Activated CD4-positive, alpha-beta memory T cell treated with anti-CD3 and anti-CD28 coated beads, Interleukin-2, amount 10 ng/mL, durations not matched to agents 7 days and 5 days (primary cell): Measurements from ENCODE around the gene SHB. TPM values are rescaled to one million over a fixed set of nuclear protein-coding genes. Genes with fewer than 3 reads are reported as not detected.

Experiments used
- CTCF ChIA-PET: fragments of 350-600 bp; sonication (Branson Sonifier 250); formaldehyde crosslinking; loops from one replicate; lab custom pipeline; 2021; ENCODE audit warnings: antibody characterized with exemption, inconsistent platforms; lab: Charles Lee
- POLR2A ChIA-PET: fragments of 350-600 bp; sonication (Branson Sonifier 250); formaldehyde crosslinking; loops from one replicate; lab custom pipeline; 2021; ENCODE audit warnings: antibody characterized with exemption; lab: Charles Lee
- DNase-seq: peaks from one replicate; pipeline ENCODE4 v3.0.0-alpha.2; 2020
- H3K27ac Mint-ChIP-seq: one replicate; pipeline ENCODE4 v1.8.0; 2021; ENCODE audit warnings: mild to moderate bottlenecking, mixed read lengths
- H3K27me3 Mint-ChIP-seq: one replicate; pipeline ENCODE4 v1.8.0; 2021; ENCODE audit warnings: mixed read lengths
- H3K36me3 Mint-ChIP-seq: one replicate; pipeline ENCODE4 v1.8.0; 2021; ENCODE audit warnings: low read depth, mixed read lengths
- H3K4me1 Mint-ChIP-seq: one replicate; pipeline ENCODE4 v1.8.0; 2021; ENCODE audit warnings: mixed read lengths
- H3K4me3 Mint-ChIP-seq: one replicate; pipeline ENCODE4 v1.8.0; 2021; ENCODE audit warnings: mild to moderate bottlenecking, mixed read lengths
- H3K9me3 Mint-ChIP-seq: one replicate; pipeline ENCODE4 v1.8.0; 2021; ENCODE audit warnings: mixed read lengths
- total RNA-seq, 2 experiments: library from RNA; stranded (reverse); gene quantifications; one replicate each; pipeline ENCODE4 v1.2.3, GENCODE V29; 2021

Gene SHB
- total RNA-seq, 2 experiments from 2014 or later = 0.93 to 1.0 TPM

DNA sequence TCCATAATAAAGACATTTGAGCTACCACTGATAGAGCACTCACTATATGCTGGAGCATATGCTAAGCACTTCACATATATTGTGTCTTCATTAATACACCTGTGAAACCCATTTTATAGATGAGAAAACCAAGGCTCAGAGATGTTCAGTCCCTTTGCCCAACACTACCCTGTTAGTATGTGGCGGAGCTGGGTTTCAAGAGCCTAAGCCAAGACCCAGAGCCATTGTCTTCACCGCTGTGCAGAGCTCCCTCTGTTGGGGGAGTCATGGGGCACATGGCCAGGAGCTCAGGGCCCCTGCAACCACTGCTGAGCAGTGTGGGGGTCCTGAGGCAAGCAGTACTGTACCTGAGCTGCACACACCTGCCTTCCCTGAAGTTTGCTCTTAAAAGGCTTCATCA, 127.8 kb downstream of the SHB start:
- ChIA-PET CTCF (interaction anchor here (1.3 kb wide), 2 partner anchors 27 to 28 kb away, joined by 3 to 8 read pairs; no protein-coding TSS in a partner anchor), POLR2A (no interaction called here)
- Mint-ChIP-seq H3K4me1 (no peaks in the 10 kb centered on the region), H3K27ac (no peak overlapping the region), H3K9me3 (no peaks in the 10 kb centered on the region), H3K4me3 (no peak overlapping the region), H3K36me3 (no peaks in the 10 kb centered on the region), H3K27me3 (no peaks in the 10 kb centered on the region)
- DNase-seq = no peak

DNA sequence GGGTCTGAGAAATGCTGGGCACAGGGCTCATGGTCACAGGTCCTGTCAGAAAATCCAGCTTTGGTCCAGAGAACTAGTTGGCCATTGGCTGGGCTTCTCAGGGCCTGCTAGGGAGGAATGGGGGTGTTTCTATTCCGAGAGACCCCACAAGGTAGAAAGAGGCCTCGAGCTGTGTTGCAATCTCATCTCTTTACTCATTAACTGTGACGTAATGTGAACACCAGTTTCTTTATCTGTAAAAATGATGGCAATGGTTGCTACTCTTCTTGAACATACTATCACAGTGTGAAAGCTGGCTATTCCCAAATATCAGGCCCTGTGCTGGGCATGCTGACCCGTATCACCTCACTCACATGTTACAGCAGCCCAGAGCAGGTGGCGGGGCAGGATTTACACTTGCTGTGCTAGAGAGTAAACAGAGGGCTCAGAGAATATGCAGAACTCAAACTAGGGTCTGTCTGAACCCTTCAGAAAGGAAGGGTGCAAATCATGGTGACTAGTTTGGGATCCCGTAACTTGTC, 129.4 kb downstream of the SHB start:
- no peaks in the 10 kb centered on the region for H3K4me1 Mint-ChIP-seq
- H3K27me3 Mint-ChIP-seq = peaks cover 4% of the 10 kb centered on the region
- H3K27ac Mint-ChIP-seq = no peak overlapping the region
- DNase-seq = no peak
- CTCF ChIA-PET = no interaction called here
- POLR2A ChIA-PET = no interaction called here
- H3K4me3 Mint-ChIP-seq = no peak overlapping the region
- no peaks in the 10 kb centered on the region for H3K36me3 Mint-ChIP-seq
- H3K9me3 Mint-ChIP-seq = no peaks in the 10 kb centered on the region

DNA sequence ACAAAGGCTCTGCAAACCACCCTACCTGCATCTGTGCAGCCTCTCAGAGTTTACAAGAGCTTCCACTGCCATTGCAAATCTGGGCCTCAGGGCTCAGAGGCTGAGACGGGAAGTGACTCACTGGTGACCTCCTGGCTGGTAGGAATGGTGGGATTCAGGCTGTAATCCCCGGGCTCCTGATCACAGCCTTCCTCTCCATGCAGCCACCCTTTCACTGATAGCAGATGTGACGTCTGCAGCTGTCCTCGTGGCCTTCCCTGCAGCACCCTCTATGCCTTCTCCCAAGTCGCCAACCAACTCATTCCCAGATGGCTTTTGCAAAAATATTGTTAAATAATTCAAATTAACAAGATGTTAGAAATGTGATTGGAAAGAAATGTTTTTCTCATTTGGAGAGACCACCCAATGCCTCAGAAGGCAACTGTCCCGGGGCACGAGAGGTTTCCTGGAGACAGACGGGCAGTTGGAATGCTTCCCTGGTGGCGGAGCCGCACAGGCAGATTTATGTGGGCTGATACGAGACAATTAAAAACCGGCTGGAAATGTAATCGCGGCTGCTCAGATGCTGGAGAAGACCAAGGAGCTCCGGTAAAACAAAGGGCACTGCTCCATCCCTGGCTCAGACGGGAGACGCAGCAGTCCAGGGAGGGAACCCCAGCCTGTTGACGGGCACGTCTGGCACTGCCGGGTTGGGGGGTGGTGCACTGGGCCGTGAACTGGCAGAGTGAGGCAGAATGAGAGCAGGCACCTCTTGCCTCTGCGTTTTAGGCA, 130.7 kb downstream of the SHB start:
- ChIA-PET POLR2A (no interaction called here), CTCF (no interaction called here)
- Mint-ChIP-seq H3K27me3 (peaks cover 4% of the 10 kb centered on the region), H3K4me1 (no peaks in the 10 kb centered on the region), H3K36me3 (no peaks in the 10 kb centered on the region), H3K9me3 (no peaks in the 10 kb centered on the region), H3K27ac (no peak overlapping the region), H3K4me3 (no peak overlapping the region)
- DNase-seq = no peak

DNA sequence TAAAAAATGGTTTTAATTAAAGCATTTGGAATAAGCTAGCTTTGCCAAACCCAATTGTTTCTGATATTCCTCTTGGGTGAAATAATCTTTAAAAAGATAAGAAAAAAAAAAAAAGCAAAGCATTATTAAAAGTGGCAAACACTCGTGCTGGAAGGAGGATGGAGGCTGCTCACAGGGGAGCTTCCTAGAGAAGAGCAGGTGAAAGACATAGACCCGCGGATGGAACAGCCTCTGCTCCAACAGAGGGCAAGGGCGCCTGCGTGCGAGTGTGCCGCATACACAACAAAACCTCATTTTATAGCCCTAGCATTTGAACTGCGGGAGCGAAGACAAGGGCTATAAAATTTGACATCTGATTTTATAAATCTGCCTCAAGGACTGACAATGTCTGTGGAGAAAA, 131.7 kb downstream of the SHB start:
- POLR2A ChIA-PET = no interaction called here
- Mint-ChIP-seq H3K4me3 (no peak overlapping the region), H3K27me3 (peaks cover 4% of the 10 kb centered on the region), H3K4me1 (no peaks in the 10 kb centered on the region), H3K36me3 (no peaks in the 10 kb centered on the region), H3K27ac (no peak overlapping the region), H3K9me3 (no peaks in the 10 kb centered on the region)
- DNase-seq = no peak
- CTCF ChIA-PET = interaction anchor here (0.7 kb wide), 1 partner anchor 131 kb away, joined by 4 read pairs; the partner anchor contains the start of gene SHB

DNA sequence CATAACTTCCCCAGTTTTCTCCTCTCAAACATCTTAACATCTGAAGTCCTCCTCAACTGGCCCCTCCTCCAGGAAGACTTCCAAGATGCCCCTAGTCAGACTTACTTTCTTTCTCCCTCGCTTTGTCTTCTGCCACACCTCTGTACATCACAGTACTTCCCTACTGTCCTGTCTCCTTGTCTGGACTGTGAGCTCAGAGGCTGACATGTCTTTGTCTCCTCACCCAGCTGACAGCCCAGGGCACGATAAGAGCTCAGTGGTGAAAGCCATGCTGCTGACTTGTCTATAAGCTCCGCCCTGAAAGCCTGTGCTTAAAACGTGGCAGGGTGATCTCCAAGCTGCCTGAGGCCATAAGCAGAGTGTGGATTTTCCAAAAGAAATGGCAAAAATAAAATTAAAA, 132.1 kb downstream of the SHB start:
- ChIA-PET CTCF (interaction anchor here (0.7 kb wide), 1 partner anchor 132 kb away, joined by 4 read pairs; the partner anchor contains the start of gene SHB), POLR2A (no interaction called here)
- peaks cover 4% of the 10 kb centered on the region for H3K27me3 Mint-ChIP-seq
- H3K27ac Mint-ChIP-seq = no peak overlapping the region
- no peaks in the 10 kb centered on the region for H3K9me3 Mint-ChIP-seq
- H3K4me1 Mint-ChIP-seq = no peaks in the 10 kb centered on the region
- DNase-seq = no peak
- H3K36me3 Mint-ChIP-seq = no peaks in the 10 kb centered on the region
- no peak overlapping the region for H3K4me3 Mint-ChIP-seq

DNA sequence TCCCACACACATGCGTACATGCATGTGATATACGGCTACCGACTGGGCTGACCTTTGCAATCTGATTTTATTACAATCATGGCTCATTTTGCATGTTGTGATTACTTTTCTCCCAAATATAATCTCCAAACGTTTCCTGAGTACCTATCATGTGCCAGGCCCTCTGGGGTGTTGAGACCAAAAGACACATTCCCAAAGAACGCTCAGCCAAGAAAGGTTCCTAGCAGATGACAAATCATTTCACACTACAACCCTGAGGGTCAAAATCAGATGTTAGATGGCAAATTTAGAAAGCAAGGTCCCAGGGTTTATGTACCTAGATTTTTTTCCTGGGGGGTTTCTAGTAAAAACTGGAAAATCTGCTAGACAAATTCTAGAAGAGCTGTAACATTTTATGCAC, 132.7 kb downstream of the SHB start:
- Mint-ChIP-seq H3K4me1 (no peaks in the 10 kb centered on the region), H3K4me3 (no peak overlapping the region), H3K9me3 (no peaks in the 10 kb centered on the region), H3K27me3 (peaks cover 4% of the 10 kb centered on the region), H3K36me3 (no peaks in the 10 kb centered on the region), H3K27ac (no peak overlapping the region)
- ChIA-PET CTCF (no interaction called here), POLR2A (no interaction called here)
- DNase-seq = no peak

DNA sequence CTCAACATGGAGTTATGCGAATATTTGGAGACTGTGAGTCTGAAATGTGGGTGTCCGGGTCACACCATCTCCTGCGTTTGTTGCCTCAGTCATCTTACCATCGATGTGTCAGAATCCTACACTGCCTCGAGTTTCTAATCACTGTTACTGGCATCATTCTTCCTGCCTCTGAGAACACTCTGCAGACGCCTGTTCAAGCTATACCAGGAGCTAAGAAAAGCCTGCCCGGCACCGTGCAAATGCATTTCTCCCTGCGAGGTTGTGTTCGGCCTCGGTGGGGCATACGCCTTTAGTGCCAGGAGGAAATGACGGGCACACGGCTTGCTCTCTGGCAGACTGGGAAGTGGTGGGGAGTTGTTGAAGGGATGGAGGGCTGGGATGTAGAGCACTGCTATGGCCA, 133.9 kb downstream of the SHB start:
- H3K36me3 Mint-ChIP-seq = no peaks in the 10 kb centered on the region
- ChIA-PET POLR2A (no interaction called here), CTCF (interaction anchor here (0.7 kb wide), 1 partner anchor 1239 kb away, joined by 4 read pairs; no protein-coding TSS in a partner anchor)

DNA sequence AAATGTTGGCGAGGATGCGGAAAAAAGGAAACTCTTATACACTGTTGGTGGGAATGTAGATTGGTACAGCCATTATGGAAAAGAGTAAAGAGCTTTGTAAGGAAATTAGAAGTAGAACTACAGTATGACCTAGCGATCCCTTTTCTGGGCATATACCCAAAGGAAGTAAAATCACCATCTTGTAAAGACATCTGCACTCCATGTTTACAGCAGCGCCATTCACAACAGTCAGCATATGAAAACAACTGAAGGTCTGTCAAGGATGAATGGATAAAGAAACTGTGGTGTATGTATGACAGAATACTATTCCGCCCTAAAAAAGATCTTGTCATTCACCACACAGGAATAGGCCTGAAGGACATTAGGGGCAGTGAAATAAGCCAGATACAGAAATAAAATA, 137.4 kb downstream of the SHB start:
- Mint-ChIP-seq H3K36me3 (no peaks in the 10 kb centered on the region), H3K9me3 (peaks cover 2% of the 10 kb centered on the region), H3K4me3 (no peak overlapping the region), H3K27me3 (peaks cover 4% of the 10 kb centered on the region), H3K4me1 (peaks cover 4% of the 10 kb centered on the region), H3K27ac (no peak overlapping the region)
- ChIA-PET POLR2A (no interaction called here), CTCF (no interaction called here)
- DNase-seq = no peak

More for the DNA sequence above, 133.9 kb downstream of the SHB start:
- Mint-ChIP-seq H3K4me3 (no peak overlapping the region), H3K27me3 (peaks cover 4% of the 10 kb centered on the region), H3K9me3 (no peaks in the 10 kb centered on the region), H3K27ac (no peak overlapping the region), H3K4me1 (no peaks in the 10 kb centered on the region)
- DNase-seq = no peak

DNA sequence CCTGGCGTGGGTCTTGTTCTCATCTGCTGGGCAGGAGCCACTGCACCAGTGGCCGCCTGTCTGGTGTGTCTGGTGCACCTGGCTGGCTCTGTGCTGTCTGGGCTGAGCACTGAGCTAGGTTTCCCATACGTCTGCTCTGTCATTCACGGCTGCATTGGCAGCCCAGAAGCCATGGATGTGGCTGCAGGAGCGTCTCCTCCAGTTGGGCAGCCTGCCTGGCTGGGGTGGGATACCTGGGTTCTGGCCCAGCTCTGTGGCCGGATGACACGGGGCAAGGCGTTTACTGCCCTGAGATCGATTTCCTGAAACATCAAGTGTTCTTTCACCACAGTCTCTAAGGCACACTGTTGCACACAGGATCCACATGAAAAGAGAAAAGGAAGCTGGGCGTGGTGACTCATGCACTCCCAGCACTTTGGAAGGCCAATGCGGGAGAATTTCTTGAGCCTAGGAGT, 139.6 kb downstream of the SHB start:
- ChIA-PET CTCF (no interaction called here), POLR2A (interaction anchor here (1.1 kb wide), 1 partner anchor 26 kb away, joined by 3 read pairs; the partner anchor contains the start of gene SLC25A51)
- H3K9me3 Mint-ChIP-seq = peaks cover 2% of the 10 kb centered on the region
- H3K4me3 Mint-ChIP-seq = no peak overlapping the region
- H3K36me3 Mint-ChIP-seq = no peaks in the 10 kb centered on the region
- peaks cover 7% of the 10 kb centered on the region for H3K4me1 Mint-ChIP-seq
- no peak for DNase-seq
- no peaks in the 10 kb centered on the region for H3K27me3 Mint-ChIP-seq
- no peak overlapping the region for H3K27ac Mint-ChIP-seq

DNA sequence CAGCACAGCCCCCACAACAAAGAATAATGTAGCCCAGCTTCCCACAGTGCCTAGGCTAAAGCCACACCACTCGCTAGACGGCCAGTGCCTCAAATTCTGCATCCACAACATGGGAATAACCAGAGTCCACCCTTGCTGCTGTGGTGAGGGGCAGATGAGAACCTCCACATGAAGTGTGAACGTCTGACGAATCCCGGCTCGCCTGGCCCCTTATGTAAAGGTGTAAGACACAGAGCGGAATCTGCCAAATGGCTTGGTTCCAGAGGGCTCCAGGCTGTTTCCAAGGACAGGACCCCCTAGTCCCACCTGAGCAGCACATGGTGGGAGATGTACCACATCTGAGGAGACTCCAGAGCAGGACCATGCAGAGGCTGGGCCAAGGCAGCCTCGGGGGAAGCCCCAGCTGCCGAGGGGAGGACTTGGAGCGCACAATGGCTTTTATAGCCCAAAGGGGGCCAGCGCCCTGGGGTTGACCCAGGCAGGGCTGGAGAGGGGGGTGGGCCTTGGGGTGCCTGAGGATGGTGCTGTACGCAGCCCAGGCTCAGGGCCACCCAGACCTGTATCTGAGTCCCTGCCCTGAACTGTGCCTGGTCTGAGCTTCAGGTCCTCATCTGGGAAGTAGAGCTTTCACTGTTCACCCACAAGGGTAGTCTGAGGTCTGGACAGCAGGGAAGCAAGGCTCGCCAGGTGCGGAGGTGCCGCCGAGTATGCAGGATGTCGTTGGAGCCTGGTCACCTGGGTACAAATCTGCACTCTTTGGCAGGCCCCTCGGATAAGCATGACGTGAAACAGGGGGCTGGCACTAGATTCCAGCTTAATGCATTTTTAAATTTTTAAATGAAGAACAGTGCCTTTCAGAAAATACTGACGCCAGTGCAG, 140.2 kb downstream of the SHB start:
- Mint-ChIP-seq H3K36me3 (no peaks in the 10 kb centered on the region), H3K27me3 (no peaks in the 10 kb centered on the region), H3K27ac (no peak overlapping the region), H3K9me3 (peaks cover 2% of the 10 kb centered on the region), H3K4me3 (no peak overlapping the region), H3K4me1 (peaks cover 7% of the 10 kb centered on the region)
- POLR2A ChIA-PET = interaction anchor here (1.1 kb wide), 1 partner anchor 25 kb away, joined by 3 read pairs; the partner anchor contains the start of gene SLC25A51
- no peak for DNase-seq
- CTCF ChIA-PET = no interaction called here

DNA sequence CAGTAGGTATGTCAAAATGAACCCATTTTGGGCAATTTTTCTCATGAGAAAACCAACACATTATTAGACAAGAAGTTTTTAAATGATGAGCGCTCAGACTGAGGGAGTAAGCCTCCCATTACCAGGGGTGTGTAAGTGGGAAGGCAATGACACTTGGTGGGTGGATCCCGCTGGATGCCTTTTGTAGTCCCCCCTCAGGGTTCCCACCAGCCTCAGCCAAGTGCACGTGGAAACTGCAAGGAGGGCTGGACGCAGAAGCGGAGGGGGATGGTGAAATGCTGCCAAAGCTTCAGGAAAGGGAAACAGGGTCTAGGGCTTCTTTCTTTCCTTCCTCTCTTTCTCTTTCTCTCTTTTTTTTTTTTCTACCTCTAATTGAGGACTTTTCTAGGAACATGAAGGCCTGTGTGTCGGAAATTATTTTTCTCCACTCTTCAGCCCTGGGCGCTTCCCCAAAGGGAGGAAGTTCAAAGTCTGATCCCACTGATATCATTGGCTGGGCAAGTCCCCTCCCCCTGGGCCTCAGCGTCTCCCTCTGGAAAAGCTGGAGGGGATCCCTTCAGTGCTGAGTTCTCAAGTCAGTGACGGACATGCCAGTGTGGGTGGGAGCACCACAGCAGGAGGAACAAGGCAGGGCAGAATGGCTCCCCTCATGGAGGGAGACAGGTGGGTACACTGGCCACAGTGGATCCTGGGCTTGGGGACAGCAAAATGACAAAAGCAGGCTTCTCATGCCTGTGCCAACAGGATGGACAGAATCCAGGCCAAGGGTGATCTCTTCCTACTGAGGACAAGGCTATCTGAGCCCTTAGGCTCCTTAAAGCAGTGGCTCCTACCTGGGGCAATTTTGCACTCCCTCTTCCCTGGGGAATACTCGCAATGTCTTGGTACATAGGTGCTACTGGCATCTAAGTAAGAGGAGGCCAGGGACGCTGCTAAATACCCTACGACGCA, 141.2 kb downstream of the SHB start:
- ChIA-PET POLR2A (no interaction called here), CTCF (no interaction called here)
- H3K9me3 Mint-ChIP-seq = peaks cover 2% of the 10 kb centered on the region

DNA sequence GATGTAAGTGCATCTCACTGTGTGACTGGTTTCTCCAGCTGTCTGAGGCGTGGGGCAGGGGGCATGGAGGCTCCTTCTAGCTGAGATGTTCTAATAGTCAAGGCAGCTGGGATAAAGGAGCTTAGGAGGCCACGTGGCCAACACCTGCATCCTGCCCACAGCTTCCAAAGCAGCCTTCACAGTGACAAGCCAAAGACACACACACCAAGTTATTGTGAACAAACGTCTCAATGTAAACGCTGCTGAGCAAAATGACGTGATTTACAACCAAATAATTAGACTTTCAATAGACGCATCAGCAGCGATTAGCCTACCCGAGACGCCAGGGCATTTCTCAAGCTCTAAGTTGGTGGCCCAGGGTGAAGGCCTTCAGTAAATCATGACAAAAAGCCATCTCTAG, 141.9 kb downstream of the SHB start:
- no peak for DNase-seq
- Mint-ChIP-seq H3K27me3 (no peaks in the 10 kb centered on the region), H3K36me3 (no peaks in the 10 kb centered on the region), H3K4me1 (peaks cover 7% of the 10 kb centered on the region), H3K4me3 (no peak overlapping the region), H3K27ac (no peak overlapping the region), H3K9me3 (peaks cover 2% of the 10 kb centered on the region)
- ChIA-PET POLR2A (no interaction called here), CTCF (no interaction called here)

More for the DNA sequence above, 141.2 kb downstream of the SHB start:
- Mint-ChIP-seq H3K4me3 (no peak overlapping the region), H3K27me3 (no peaks in the 10 kb centered on the region), H3K4me1 (peaks cover 7% of the 10 kb centered on the region), H3K27ac (no peak overlapping the region), H3K36me3 (no peaks in the 10 kb centered on the region)
- no peak for DNase-seq
